ENCODE data around the gene SDHAF2.

DNA sequence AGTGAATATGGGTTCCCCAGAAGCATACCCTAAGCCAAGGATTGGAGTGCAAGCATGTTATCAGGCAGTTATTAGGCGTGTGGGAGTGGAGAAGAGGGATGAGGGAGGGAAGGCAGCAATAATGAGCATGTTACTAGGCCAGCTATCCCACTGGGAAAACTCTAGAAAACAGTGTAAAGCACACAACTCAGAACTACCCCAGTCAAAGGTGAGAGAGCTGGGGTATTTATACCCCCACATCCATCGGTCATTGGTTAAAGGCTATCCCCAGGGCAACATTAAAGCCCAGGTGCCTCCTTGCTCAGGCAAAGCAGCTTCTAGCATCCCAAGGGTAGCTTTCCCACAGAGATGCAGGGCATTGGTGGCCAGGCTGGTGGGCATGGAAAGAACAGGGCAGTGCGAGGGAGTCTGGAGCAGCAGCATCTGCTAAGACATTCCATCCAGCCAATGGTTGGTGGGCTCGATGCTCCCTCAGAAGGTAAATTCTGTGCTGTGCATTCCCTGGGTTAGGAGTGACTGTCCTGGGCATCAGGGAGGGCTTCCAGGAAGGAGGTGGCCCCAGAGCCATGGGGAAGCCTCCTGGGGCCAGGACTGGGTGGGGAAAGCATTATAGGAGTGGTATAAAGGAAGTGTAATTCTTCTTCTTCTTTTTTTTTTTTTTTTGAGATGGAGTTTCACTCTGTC, 57.6 kb downstream of the SDHAF2 start:
- TF ChIP-seq, protein P1, sequence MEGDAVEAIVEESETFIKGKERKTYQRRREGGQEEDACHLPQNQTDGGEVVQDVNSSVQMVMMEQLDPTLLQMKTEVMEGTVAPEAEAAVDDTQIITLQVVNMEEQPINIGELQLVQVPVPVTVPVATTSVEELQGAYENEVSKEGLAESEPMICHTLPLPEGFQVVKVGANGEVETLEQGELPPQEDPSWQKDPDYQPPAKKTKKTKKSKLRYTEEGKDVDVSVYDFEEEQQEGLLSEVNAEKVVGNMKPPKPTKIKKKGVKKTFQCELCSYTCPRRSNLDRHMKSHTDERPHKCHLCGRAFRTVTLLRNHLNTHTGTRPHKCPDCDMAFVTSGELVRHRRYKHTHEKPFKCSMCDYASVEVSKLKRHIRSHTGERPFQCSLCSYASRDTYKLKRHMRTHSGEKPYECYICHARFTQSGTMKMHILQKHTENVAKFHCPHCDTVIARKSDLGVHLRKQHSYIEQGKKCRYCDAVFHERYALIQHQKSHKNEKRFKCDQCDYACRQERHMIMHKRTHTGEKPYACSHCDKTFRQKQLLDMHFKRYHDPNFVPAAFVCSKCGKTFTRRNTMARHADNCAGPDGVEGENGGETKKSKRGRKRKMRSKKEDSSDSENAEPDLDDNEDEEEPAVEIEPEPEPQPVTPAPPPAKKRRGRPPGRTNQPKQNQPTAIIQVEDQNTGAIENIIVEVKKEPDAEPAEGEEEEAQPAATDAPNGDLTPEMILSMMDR (IDR thresholded peaks at IDR 0.05), result no peak
- no peak for TF ChIP-seq EP300 (IDR thresholded peaks at IDR 0.05)
